ENCODE results near the gene VRK1.

VRK1 gene

GRCh38 chr14:96909841-96910364 lies 112.7 kb downstream of the VRK1 start:
- no peak for TF ChIP-seq CSRNP3 (CRISPR knock-in tag; IDR thresholded peaks at IDR 0.05)
- TF ChIP-seq ZNF8 (CRISPR knock-in tag; IDR thresholded peaks at IDR 0.05) = no peak
- no peak for TF ChIP-seq TOX (CRISPR knock-in tag; IDR thresholded peaks at IDR 0.05; ENCODE audit: borderline replicate concordance)
- TF ChIP-seq TSHZ2 (CRISPR knock-in tag; IDR thresholded peaks at IDR 0.05) = no peak
- TF ChIP-seq GLIS3 (CRISPR knock-in tag; IDR thresholded peaks at IDR 0.05) = no peak
- TF ChIP-seq ZFP30 (CRISPR knock-in tag; IDR thresholded peaks at IDR 0.05) = no peak
- TF ChIP-seq CREB5 (CRISPR knock-in tag; IDR thresholded peaks at IDR 0.05; ENCODE audit: low read depth) = no peak
- no peak for TF ChIP-seq CSDC2 (CRISPR knock-in tag; IDR thresholded peaks at IDR 0.05)
- no peak for ATAC-seq

GRCh38 chr14:96911499-96912149 lies 114.4 kb downstream of the VRK1 start:
- TF ChIP-seq ZC3H10 (CRISPR knock-in tag; IDR thresholded peaks at IDR 0.05) = no peak
- TF ChIP-seq ESRRG (CRISPR knock-in tag; IDR thresholded peaks at IDR 0.05) = no peak
- no peak for TF ChIP-seq SNAI2 (CRISPR knock-in tag; IDR thresholded peaks at IDR 0.05)
- no peak for ATAC-seq

GRCh38 chr14:96914571-96915128 lies 117.5 kb downstream of the VRK1 start:
- no peak for TF ChIP-seq ZNF70 (CRISPR knock-in tag; IDR thresholded peaks at IDR 0.05)
- TF ChIP-seq TSHZ2 (CRISPR knock-in tag; IDR thresholded peaks at IDR 0.05) = no peak
- no peak for ATAC-seq

GRCh38 chr14:96915478-96915877 lies 118.3 kb downstream of the VRK1 start:
- no peak for ATAC-seq
- no peak for TF ChIP-seq ISL1 (CRISPR knock-in tag; IDR thresholded peaks at IDR 0.05)
- no peak for TF ChIP-seq ARNTL (CRISPR knock-in tag; IDR thresholded peaks at IDR 0.05; ENCODE audit: borderline replicate concordance, low read depth)
- TF ChIP-seq POU6F1 (CRISPR knock-in tag; IDR thresholded peaks at IDR 0.05; ENCODE audit: borderline replicate concordance, low read depth) = no peak
- TF ChIP-seq SNAI2 (CRISPR knock-in tag; IDR thresholded peaks at IDR 0.05) = no peak
- TF ChIP-seq CREB5 (CRISPR knock-in tag; IDR thresholded peaks at IDR 0.05; ENCODE audit: low read depth) = no peak
- no peak for TF ChIP-seq PPARA (CRISPR knock-in tag; IDR thresholded peaks at IDR 0.05; ENCODE audit: borderline replicate concordance)
- TF ChIP-seq TCF4 (CRISPR knock-in tag; IDR thresholded peaks at IDR 0.05; ENCODE audit: borderline replicate concordance) = no peak
- no peak for TF ChIP-seq OSR1 (CRISPR knock-in tag; IDR thresholded peaks at IDR 0.05)

Measured in SK-N-SH treated with all-trans-retinoic acid at 6 μM for 48 hours (cell line).